Psoas muscle (tissue), 8 donors: Measurements from ENCODE around the gene RPS6KA2. TPM values are rescaled to one million over a fixed set of nuclear protein-coding genes. Genes with fewer than 3 reads are reported as not detected.

ENCODE experiments used
- ATAC-seq, 4 donors: fragments of 200-7000 bp; cut with Tn5 transposase; one replicate each; pipeline ENCODE4 v1.9.1; 2020; ENCODE audit warnings: moderate library complexity in 3 of 4, mild to moderate bottlenecking in 2 of 4
- DNase-seq, 2 donors: peaks; one replicate each; pipeline ENCODE4 v3.0.0-alpha.2; 2020
- H3K27ac ChIP-seq: fragments of 200-600 bp; one replicate; pipeline ENCODE4 v1.8.0; 2022
- H3K27me3 ChIP-seq, 3 donors: fragments of 200-600 bp in 1 of 3; one replicate each; pipeline versions ENCODE4 v1.6.1 to v1.8.0; 2013 to 2022; ENCODE audit warnings: low read length in 2 of 3, mild to moderate bottlenecking in 2 of 3, moderate library complexity in 1 of 3; ENCODE audit not compliant: insufficient read depth in 3 of 3
- H3K36me3 ChIP-seq, 2 donors: fragments of 200-600 bp in 1 of 2; one replicate each; pipeline versions ENCODE4 v1.6.1 to v1.8.0; 2013 to 2022; ENCODE audit warnings: low read depth in 1 of 2, mild to moderate bottlenecking in 1 of 2, moderate library complexity in 1 of 2; ENCODE audit not compliant: insufficient read depth in 1 of 2
- H3K4me1 ChIP-seq: fragments of 200-600 bp; one replicate; pipeline ENCODE4 v1.8.0; 2022
- H3K4me3 ChIP-seq: fragments of 200-600 bp; one replicate; pipeline ENCODE4 v1.8.0; 2022; ENCODE audit warnings: mild to moderate bottlenecking
- H3K9me3 ChIP-seq: fragments of 200-600 bp; one replicate; pipeline ENCODE4 v1.8.0; 2022
- WGBS, 3 donors: extraction: QIAGEN DNeasy Blood & Tissue Kit; methylation state at CpG; one replicate each; pipeline versions ENCODE4 v1.1.6 to v1.1.7; 2013; 5-methylcytosine and 5-hydroxymethylcytosine counted together
- intact Hi-C, 2 donors: fragments of 100-400 bp; cut with DNase I; formaldehyde crosslinking; loops; one replicate each; pipeline versions ENCODE4 v1.11.0 to v1.14.2; 2022
- polyA plus RNA-seq, 3 donors: library from polyadenylated mRNA; stranded (reverse); fragments of 200-250 nt; gene quantifications; one replicate each; pipeline ENCODE4 v1.2.3, GENCODE V29; 2013
- total RNA-seq, 4 donors: library from RNA; stranded (reverse); fragmentation: NEBNext Ultra II Directional in 2 of 4; extraction: Animal tissue kit (Norgen Biotek cat#: 25700) in 2 of 4; gene quantifications; one replicate each; pipeline versions ENCODE4 v1.2.1 to v1.2.4, GENCODE V29; 2021 to 2023
- TF ChIP-seq, protein P1 (sequence below): fragments of 200-600 bp; IDR thresholded peaks from one replicate; pipeline ENCODE4 v1.8.0; 2022; ENCODE audit warnings: antibody characterized with exemption
- donor health status: healthy with polysubstance abuse.
- donor health status: DM: no; HTN: no; CAD: no; lungs with moderate emphysema.
- donor health status: Bipolar disorder and iron deficiency.
- donor health status: healthy.
- donor health status: DM: yes; HTN: yes; CAD: no.
- donor health status: DM: no; HTN: no; CAD: no.
- donor health status: DM: no; HTN: no; CAD: no.
- donor health status: DM: yes; HTN: yes; CAD: no.

Gene RPS6KA2
- total and polyA plus RNA-seq, 7 donors = 7.8 to 40.4 (median 20.0) TPM

DNA sequence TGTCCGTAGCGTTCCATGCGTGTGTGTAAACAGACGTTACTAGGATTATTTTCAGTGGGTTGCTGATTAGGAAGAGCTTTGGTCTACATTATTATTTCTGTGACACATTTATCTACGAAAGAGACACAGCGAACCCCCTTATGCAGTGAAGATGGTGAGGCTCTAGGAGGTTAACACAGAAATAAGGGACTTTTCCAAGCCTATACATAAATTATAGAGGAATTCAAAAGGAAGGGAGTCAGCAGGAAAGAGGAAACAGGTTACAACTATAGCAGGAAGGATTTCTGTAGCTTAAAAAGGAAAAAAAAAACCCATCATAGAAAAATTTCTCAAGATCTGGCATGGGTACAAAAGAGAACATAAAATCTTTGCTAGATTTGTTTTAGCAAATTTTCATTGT lies 12.9 kb upstream of the RPS6KA2 start:
- peaks cover 7% of the 10 kb centered on the region for H3K9me3 ChIP-seq
- DNase-seq (no peak), ATAC-seq (no peak)
- peaks cover 14% of the 10 kb centered on the region for H3K4me1 ChIP-seq
- H3K36me3 ChIP-seq = no peaks in the 10 kb centered on the region
- TF ChIP-seq, protein P1, sequence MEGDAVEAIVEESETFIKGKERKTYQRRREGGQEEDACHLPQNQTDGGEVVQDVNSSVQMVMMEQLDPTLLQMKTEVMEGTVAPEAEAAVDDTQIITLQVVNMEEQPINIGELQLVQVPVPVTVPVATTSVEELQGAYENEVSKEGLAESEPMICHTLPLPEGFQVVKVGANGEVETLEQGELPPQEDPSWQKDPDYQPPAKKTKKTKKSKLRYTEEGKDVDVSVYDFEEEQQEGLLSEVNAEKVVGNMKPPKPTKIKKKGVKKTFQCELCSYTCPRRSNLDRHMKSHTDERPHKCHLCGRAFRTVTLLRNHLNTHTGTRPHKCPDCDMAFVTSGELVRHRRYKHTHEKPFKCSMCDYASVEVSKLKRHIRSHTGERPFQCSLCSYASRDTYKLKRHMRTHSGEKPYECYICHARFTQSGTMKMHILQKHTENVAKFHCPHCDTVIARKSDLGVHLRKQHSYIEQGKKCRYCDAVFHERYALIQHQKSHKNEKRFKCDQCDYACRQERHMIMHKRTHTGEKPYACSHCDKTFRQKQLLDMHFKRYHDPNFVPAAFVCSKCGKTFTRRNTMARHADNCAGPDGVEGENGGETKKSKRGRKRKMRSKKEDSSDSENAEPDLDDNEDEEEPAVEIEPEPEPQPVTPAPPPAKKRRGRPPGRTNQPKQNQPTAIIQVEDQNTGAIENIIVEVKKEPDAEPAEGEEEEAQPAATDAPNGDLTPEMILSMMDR = no peak
- WGBS, 3 donors = 83 to 86% (median 85%) methylated on average over 6 of the region's 6 CpGs
- intact Hi-C loops = loop anchor here in 1 of 2 donors (5.0 kb wide), 1 partner anchor 47 kb away; no protein-coding TSS in a partner anchor
- H3K27ac ChIP-seq = no peak overlapping the region
- no peaks in the 10 kb centered on the region for H3K27me3 ChIP-seq
- no peak overlapping the region for H3K4me3 ChIP-seq

DNA sequence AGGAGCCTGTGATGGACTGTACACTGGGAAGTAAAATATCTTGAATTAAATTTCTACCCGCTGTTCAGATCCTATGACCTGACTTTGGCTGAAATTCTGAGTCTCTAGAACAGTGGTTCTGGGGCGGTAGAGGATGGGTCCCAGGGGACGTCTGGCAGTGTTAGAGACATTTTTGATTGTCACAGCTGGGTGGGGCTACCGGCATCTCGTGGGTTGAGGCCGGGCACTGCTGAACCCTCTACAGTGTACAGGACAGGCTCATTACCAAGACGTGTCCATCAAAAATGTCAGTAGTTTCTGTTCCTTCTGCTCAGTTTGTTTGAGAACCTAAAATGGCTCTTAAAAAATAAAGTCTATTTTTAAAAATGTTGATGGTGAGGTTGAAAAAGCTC lies 11.5 kb upstream of the RPS6KA2 start:
- ATAC-seq (no peak), DNase-seq (no peak)
- Histone ChIP-seq H3K36me3 (no peaks in the 10 kb centered on the region), H3K4me3 (no peak overlapping the region), H3K27ac (no peak overlapping the region), H3K27me3 (no peaks in the 10 kb centered on the region), H3K9me3 (peaks cover 3% of the 10 kb centered on the region), H3K4me1 (peaks cover 20% of the 10 kb centered on the region)
- 72 to 78% (median 78%) methylated on average over 7 of the region's 7 CpGs for WGBS, 3 donors
- intact Hi-C loops = loop anchor here in 1 of 2 donors (5.0 kb wide), 1 partner anchor 49 kb away; no protein-coding TSS in a partner anchor
- TF ChIP-seq, protein P1 = no peak

DNA sequence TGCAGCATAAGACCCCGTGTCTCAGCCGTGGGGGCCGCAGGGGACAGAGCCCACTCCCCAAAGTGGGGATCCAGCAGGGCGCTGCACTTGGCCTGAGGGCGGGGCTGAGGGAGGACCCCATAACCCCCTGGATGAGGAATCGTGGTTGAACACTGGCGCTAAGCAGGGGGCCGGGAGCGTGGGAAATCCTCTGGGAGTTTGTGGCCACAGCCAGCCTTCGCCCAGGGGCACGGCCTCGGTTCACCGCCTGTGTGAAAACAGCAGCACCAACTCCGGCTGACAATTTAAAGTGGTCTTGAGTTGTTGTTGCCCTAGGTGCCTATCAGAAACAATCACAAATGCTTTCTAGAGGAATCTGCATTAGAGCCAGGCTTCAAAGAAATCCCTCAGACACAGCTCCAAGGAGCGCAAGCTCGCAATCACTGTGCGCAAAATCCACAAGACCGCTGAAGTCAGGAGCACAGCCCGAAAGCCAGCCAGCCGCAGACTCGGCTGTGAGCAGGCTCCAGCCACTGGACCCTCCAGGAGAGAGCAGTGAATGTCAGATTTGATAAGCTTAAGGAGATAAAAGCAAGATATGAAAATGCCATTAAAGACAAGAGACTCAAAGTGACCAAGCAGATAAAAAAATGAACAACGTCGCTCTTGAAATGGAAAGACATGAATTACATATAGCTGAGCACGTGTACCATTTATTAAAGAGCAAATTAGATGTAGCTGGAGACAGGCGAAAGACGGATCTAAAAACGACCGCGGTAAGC lies 10.9 kb upstream of the RPS6KA2 start:
- DNase-seq (no peak), ATAC-seq (no peak)
- H3K27me3 ChIP-seq = no peaks in the 10 kb centered on the region
- H3K36me3 ChIP-seq = no peaks in the 10 kb centered on the region
- TF ChIP-seq, protein P1 = no peak
- peaks cover 25% of the 10 kb centered on the region for H3K4me1 ChIP-seq
- intact Hi-C loops = loop anchor here in 1 of 2 donors (5.0 kb wide), 1 partner anchor 49 kb away; no protein-coding TSS in a partner anchor
- H3K27ac ChIP-seq = no peak overlapping the region
- WGBS, 3 donors = 92 to 95% (median 94%) methylated on average over 29 of the region's 29 CpGs
- no peaks in the 10 kb centered on the region for H3K9me3 ChIP-seq
- H3K4me3 ChIP-seq = no peak overlapping the region

DNA sequence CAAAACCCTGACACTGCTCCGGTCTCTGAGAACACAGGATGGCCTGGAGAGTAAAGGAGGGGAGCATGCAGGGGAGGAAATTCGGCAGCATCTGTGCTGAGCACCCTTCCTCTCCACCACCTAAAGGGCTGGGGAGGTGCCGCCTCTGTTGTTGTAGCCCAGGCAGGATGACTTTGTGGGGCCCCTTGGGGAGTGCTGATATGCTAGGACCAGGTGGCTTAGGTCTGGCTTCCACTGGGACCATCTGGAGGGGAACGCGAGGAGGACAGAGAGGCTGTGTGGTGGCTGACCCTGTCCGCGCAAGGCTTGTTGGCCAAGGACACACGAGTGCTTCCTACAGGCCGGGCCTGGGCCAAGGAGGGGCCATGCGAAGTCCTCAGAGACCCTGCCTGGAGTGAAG lies 9.9 kb upstream of the RPS6KA2 start:
- H3K9me3 ChIP-seq = no peaks in the 10 kb centered on the region
- DNase-seq (no peak), ATAC-seq (no peak)
- H3K4me1 ChIP-seq = peaks cover 30% of the 10 kb centered on the region
- peak overlapping the region; percentile 4 for H3K4me3 ChIP-seq
- H3K27ac ChIP-seq = peak overlapping the region; percentile 30
- TF ChIP-seq, protein P1 = no peak
- no peaks in the 10 kb centered on the region for H3K36me3 ChIP-seq
- intact Hi-C loops = loop anchor here in 1 of 2 donors (5.0 kb wide), 1 partner anchor 50 kb away; no protein-coding TSS in a partner anchor
- WGBS, 3 donors = 56 to 69% (median 66%) methylated on average over 9 to 10 of the region's 10 CpGs
- H3K27me3 ChIP-seq = no peaks in the 10 kb centered on the region
